ENCODE data around the gene MPST. TPM values are rescaled to one million over a fixed set of nuclear protein-coding genes. Genes with fewer than 3 reads are reported as not detected.

MPST gene
- total and polyA plus RNA-seq, 2 donors (not counting 1 experiment from before 2014, with no cell fraction given) = 14.8 to 51.5 TPM

GRCh38 chr22:36981247-36981775 is 38.2 kb upstream of the MPST start:
- Histone ChIP-seq H3K27me3 (ENCODE audit: control insufficient read depth, insufficient read depth, low read length) (no peaks in the 10 kb centered on the region), H3K9ac (ENCODE audit: insufficient read depth, low read length) (no peak overlapping the region), H3K27ac (ENCODE audit: insufficient read depth, low read length) (no peak overlapping the region), H3K4me3 (replicated peaks in 1 of 4; ENCODE audit: control extremely low read depth in 1 of 4, insufficient read depth in 1 of 4, low read depth in 3 of 4, low read length in 4 of 4) (no peak overlapping the region), H3K79me2 (ENCODE audit: control insufficient read depth, insufficient read depth, low read length) (no peaks in the 10 kb centered on the region), H3K9me3 (ENCODE audit: control insufficient read depth, insufficient read depth, low read depth, low read length) (no peaks in the 10 kb centered on the region), H3K4me1 (ENCODE audit: control insufficient read depth, extremely low read depth, insufficient read depth, low read length) (no peaks in the 10 kb centered on the region), H3K36me3 (ENCODE audit: control insufficient read depth, insufficient read depth, low read length) (no peaks in the 10 kb centered on the region), H4K20me1 (ENCODE audit: control insufficient read depth, extremely low read depth, insufficient read depth, low read length) (no peaks in the 10 kb centered on the region), H3K4me2 (ENCODE audit: extremely low read depth, insufficient read depth, low read length) (no peak overlapping the region), H2AFZ (ENCODE audit: low read length) (no peak overlapping the region)
- no peak for DNase-seq (ENCODE audit: low read depth in 2 of 2)
- no peak for TF ChIP-seq EZH2 (IDR thresholded peaks at IDR 0.05; ENCODE audit: low read length, missing control alignments)
- TF ChIP-seq, protein P1, sequence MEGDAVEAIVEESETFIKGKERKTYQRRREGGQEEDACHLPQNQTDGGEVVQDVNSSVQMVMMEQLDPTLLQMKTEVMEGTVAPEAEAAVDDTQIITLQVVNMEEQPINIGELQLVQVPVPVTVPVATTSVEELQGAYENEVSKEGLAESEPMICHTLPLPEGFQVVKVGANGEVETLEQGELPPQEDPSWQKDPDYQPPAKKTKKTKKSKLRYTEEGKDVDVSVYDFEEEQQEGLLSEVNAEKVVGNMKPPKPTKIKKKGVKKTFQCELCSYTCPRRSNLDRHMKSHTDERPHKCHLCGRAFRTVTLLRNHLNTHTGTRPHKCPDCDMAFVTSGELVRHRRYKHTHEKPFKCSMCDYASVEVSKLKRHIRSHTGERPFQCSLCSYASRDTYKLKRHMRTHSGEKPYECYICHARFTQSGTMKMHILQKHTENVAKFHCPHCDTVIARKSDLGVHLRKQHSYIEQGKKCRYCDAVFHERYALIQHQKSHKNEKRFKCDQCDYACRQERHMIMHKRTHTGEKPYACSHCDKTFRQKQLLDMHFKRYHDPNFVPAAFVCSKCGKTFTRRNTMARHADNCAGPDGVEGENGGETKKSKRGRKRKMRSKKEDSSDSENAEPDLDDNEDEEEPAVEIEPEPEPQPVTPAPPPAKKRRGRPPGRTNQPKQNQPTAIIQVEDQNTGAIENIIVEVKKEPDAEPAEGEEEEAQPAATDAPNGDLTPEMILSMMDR (conservative IDR thresholded peaks at IDR 0.05 in 1 of 2, IDR thresholded peaks at IDR 0.05 in 1 of 2; ENCODE audit: low read depth in 1 of 2, low read length in 2 of 2) = no peak

DNA sequence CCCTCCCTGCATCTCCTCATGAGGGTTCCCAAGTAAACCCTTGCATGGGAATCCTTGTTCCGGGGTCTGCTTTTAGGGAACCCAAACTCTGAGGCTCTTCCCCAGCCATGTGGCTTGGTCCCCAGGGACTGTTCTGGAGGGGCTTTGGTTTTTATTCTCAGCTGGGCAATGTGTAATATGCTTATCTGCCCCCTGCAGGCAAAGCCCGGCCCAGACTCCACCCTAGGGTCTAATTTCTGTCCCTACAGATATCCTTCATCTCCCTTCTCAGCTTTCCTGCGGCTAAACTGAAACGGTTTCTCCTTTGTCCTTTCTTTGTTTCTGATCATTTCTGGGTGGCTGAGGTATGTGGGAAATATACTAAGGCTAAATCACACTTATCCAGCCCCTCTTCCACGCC is 37.4 kb upstream of the MPST start:
- Histone ChIP-seq H3K9me3 (ENCODE audit: control insufficient read depth, insufficient read depth, low read depth, low read length) (no peaks in the 10 kb centered on the region), H3K79me2 (ENCODE audit: control insufficient read depth, insufficient read depth, low read length) (no peaks in the 10 kb centered on the region), H3K4me2 (ENCODE audit: extremely low read depth, insufficient read depth, low read length) (no peak overlapping the region), H3K27ac (ENCODE audit: insufficient read depth, low read length) (no peak overlapping the region), H3K4me3 (replicated peaks in 1 of 4; ENCODE audit: control extremely low read depth in 1 of 4, insufficient read depth in 1 of 4, low read depth in 3 of 4, low read length in 4 of 4) (no peak overlapping the region), H4K20me1 (ENCODE audit: control insufficient read depth, extremely low read depth, insufficient read depth, low read length) (no peaks in the 10 kb centered on the region), H2AFZ (ENCODE audit: low read length) (no peak overlapping the region), H3K4me1 (ENCODE audit: control insufficient read depth, extremely low read depth, insufficient read depth, low read length) (no peaks in the 10 kb centered on the region), H3K9ac (ENCODE audit: insufficient read depth, low read length) (no peak overlapping the region), H3K36me3 (ENCODE audit: control insufficient read depth, insufficient read depth, low read length) (no peaks in the 10 kb centered on the region), H3K27me3 (ENCODE audit: control insufficient read depth, insufficient read depth, low read length) (no peaks in the 10 kb centered on the region)
- TF ChIP-seq, protein P1 (conservative IDR thresholded peaks at IDR 0.05 in 1 of 2, IDR thresholded peaks at IDR 0.05 in 1 of 2; ENCODE audit: low read depth in 1 of 2, low read length in 2 of 2) = no peak
- no peak for TF ChIP-seq EZH2 (IDR thresholded peaks at IDR 0.05; ENCODE audit: low read length, missing control alignments)
- no peak for DNase-seq (ENCODE audit: low read depth in 2 of 2)

- no peak overlapping the region for H2AFZ ChIP-seq (ENCODE audit: low read length)
- no peak for DNase-seq (ENCODE audit: low read depth in 2 of 2)
- TF ChIP-seq EZH2 (IDR thresholded peaks at IDR 0.05; ENCODE audit: low read length, missing control alignments) = no peak
- TF ChIP-seq, protein P1 (conservative IDR thresholded peaks at IDR 0.05 in 1 of 2, IDR thresholded peaks at IDR 0.05 in 1 of 2; ENCODE audit: low read depth in 1 of 2, low read length in 2 of 2) = no peak
- no peak overlapping the region for H3K9ac ChIP-seq (ENCODE audit: insufficient read depth, low read length)
- H3K4me2 ChIP-seq (ENCODE audit: extremely low read depth, insufficient read depth, low read length) = no peak overlapping the region
- no peak overlapping the region for H3K4me3 ChIP-seq (replicated peaks in 1 of 4; ENCODE audit: control extremely low read depth in 1 of 4, insufficient read depth in 1 of 4, low read depth in 3 of 4, low read length in 4 of 4)
- no peaks in the 10 kb centered on the region for H3K4me1 ChIP-seq (ENCODE audit: control insufficient read depth, extremely low read depth, insufficient read depth, low read length)
- no peaks in the 10 kb centered on the region for H3K27me3 ChIP-seq (ENCODE audit: control insufficient read depth, insufficient read depth, low read length)
- H4K20me1 ChIP-seq (ENCODE audit: control insufficient read depth, extremely low read depth, insufficient read depth, low read length) = no peaks in the 10 kb centered on the region
- no peaks in the 10 kb centered on the region for H3K36me3 ChIP-seq (ENCODE audit: control insufficient read depth, insufficient read depth, low read length)
- H3K9me3 ChIP-seq (ENCODE audit: control insufficient read depth, insufficient read depth, low read depth, low read length) = no peaks in the 10 kb centered on the region
- H3K27ac ChIP-seq (ENCODE audit: insufficient read depth, low read length) = no peak overlapping the region
- H3K79me2 ChIP-seq (ENCODE audit: control insufficient read depth, insufficient read depth, low read length) = no peaks in the 10 kb centered on the region
Observed at GRCh38 chr22:36985211-36985889, 34.2 kb upstream of the MPST start.

All from fibroblast of lung (primary cell).